Activated CD8-positive, alpha-beta memory T cell treated with anti-CD3 and anti-CD28 coated beads, Interleukin-2, amount 50 U/mL, for 24 hours (primary cell): ENCODE data around the gene ZNF132.
"Not testable (repeated sequence)": the region's sequence is repeated elsewhere in the genome, so short reads cannot be mapped to it uniquely, and the experiment has no call there.

Experiments used
- DNase-seq: peaks from one replicate; pipeline ENCODE4 v3.0.0-alpha.2; 2020; ENCODE audit errors: extremely low read depth

Gene ZNF132

GRCh38 chr19:58439576-58440554 is at the start of gene ZNF132:
Gene ZNF132 (minus strand): TSS chr19:58440153. CDS start chr19:58439821, 332 bp downstream.
- DNase-seq: peak; percentile 87

DNA sequence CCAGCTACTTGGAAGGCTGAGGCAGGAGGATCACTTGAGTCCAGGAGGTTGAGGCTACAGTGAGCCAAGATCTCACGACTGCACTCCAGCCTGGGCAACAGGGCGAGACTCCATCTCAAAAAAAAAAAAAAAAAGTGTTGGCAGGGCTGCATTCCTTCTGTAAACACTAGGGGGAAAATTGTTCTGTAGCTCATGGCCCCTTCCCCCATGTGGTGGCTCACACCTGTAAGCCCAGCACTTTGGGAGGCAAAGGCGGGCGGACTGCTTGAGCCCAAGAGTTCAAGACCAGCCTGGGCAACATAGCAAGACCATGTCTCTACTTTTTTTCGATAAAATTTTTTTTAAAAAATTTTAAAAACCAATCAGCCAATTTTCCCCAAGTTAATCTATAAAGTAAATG is 44.4 kb upstream of the ZNF132 start:
- not testable (repeated sequence) for DNase-seq

DNA sequence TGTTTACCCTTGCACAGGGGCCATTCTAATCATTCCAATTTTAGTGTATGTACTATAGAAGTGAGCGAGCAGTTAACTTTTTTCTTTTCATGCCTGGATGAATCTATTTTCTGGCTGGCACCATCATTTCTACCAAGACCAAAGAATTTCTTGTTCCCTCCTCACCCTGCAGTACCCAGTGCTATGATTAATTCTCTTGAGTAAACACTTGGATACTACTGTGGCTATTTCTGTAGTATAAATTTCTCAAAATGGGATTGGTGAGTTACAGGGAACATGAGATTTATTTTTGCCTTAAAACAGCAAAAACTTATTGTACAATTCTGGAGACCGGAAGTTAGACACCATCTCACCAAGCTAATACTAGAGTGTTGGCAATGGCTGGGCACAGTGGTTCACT is 43.8 kb upstream of the ZNF132 start:
- DNase-seq: no peak

- DNase-seq: no peak
These were observed 42.4 kb upstream of the ZNF132 start for GRCh38 chr19:58482372-58482771.

GRCh38 chr19:58480831-58481230 is 40.9 kb upstream of the ZNF132 start:
- DNase-seq: no peak

- DNase-seq: no peak
These were observed 40.5 kb upstream of the ZNF132 start for GRCh38 chr19:58480481-58480830.

DNA sequence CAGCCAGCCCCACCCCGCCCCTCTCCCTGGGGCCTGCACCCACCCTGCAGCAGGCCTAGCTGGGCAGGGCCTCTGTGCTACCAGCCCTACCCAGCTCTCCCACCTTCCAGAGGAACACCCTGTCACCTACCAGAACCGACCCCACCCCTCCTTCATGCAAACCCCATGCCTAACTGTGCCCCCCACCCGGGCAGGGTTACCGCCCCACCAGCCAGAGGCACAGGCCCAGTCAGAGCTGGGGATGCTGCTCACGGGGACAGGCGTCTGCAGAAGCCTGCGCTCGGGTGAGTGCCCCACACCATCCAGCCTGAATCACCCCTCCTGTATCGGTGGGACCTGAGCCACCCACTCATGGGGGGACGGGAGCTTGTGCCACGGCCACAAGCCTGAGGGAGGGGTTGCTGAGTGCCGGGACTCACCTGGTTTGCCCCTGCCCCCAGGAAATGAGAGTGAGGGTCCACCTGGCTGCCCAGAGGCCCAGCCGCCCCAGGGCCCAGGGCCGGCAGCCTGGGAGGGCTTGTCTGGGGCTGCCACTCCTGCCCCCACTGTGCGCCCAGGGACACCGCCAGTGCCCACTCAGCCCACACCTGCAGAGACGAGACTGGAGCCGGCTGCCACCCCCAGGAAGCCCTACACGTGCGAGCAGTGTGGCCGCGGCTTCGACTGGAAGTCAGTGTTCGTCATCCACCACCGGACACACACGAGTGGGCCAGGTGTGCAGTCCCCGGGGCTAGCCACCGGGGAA is 40.0 kb upstream of the ZNF132 start:
- DNase-seq: no peak

- DNase-seq: no peak
These were observed 39.4 kb upstream of the ZNF132 start for GRCh38 chr19:58479303-58479702.

- no peak for DNase-seq
These were observed 37.9 kb upstream of the ZNF132 start for GRCh38 chr19:58477871-58478270.

DNA sequence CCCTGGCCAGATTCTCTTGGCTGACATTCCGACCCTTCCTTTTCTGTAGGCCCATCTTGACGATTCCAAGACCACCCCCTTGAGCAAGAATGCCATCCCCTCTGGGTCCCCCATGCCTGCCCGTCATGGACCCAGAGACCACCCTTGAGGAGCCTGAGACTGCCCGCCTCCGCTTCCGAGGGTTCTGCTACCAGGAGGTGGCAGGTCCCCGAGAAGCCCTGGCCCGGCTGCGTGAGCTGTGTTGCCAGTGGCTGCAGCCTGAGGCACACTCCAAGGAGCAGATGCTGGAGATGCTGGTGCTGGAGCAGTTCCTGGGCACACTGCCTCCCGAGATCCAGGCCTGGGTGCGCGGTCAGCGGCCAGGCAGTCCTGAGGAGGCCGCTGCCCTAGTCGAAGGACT is 37.2 kb upstream of the ZNF132 start:
- no peak for DNase-seq

DNA sequence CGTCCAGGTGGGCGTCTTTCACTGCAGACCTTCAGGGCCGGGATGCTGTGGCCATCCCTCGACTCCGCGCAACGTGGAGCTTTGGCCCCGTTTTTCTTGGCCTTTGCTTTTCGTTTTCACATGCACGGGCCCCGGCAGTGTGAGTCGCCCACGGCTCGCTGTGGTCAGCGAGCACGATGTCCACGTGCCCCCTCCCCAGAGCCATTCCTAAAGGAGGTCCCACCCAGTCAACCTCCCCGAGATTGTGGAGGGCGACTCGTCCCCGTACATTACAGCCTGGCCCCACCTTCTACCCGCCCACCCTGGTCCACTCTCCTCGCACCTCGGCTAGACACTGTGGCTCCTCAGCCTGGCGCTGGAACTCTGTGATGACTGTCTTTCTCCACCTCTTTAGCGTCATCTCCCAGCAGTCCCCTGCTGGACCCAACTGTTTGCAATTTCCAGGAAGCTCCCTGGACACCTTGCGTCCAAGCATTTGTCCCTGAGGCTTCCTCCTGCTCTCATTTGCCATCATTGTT is 36.6 kb upstream of the ZNF132 start:
- no peak for DNase-seq

DNA sequence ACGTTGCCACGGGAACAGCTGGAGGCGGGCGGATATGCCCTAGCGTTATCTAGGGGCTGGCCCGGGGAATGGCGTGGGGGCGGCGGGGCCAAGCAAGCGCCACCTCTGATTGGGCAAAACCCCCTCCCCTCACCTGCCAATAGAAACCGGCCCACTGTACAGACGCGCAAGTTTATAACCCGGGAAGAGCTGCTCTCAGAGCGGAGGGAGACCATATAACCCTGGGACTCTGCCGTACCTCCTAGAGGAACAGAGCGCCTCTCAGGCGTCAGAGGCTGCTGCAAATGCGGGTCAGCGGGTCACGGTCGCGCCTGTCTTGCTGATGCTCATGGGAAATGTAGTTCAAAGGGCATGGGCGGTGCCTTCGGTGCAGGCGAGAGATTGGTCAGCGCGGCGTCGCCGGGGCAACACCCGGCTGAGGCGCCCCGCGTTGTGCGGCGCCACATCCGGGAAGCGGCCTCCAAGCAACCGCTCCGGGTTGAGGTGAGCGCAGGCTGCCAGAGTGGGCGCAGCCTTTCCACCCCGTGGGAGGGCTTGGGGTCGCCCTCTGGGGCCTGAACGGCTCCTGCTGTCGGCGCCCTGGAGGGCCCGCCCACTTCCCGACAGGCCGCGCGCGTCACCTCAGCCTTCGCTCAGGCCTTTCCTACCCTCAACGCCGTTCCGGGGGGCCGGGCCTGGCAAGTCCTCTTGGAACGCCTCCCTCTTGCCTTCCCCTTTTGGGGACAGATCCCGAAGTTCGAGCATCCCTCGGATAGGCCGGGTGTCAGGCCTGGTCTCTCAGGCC is 36.0 kb upstream of the ZNF132 start, which contains the start of gene ZNF446:
TSS of gene ZNF446 (plus strand) at position 639 of the 784 bp plus-strand sequence. CDS start 867 bp downstream, outside the sequence.
- DNase-seq: peak; percentile 86

DNA sequence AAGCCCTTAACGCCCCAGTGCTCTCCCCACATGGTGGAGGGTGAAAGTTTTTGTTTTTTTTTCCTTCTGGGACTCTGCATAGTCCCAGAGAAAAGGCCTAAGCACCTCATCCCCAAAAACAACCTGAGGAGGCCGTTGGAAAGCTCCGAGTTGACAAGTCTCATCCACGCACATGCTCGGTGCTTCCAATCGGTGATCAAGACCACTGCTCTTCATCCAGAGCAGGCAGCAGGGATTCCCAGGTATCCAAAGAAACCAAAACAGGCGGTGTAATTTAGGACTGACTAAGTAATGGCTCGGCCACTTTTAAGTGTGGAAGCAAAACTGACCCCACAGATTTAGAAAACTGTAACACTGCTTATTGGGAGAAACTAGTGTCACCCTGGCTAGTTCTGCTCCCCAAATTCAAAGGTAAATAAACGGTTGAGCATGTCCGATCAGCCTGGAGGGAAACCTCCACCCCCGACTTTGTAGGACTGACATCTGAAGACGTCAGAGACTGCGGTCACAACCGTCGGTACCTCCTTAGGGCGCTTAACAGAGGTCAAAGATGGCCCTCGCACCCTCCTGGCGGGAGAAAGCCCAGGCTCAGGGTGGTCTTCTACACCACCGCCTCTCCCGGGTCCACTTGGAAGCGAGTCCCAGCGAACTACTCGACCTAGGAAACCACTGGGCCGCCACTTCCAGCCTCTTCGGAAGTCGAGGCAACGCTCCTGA is 35.2 kb upstream of the ZNF132 start:
- DNase-seq: no peak

- no peak for DNase-seq
These were observed 34.5 kb upstream of the ZNF132 start for GRCh38 chr19:58474291-58474996.

- DNase-seq: no peak
These were observed 33.8 kb upstream of the ZNF132 start for GRCh38 chr19:58473775-58474174.

DNA sequence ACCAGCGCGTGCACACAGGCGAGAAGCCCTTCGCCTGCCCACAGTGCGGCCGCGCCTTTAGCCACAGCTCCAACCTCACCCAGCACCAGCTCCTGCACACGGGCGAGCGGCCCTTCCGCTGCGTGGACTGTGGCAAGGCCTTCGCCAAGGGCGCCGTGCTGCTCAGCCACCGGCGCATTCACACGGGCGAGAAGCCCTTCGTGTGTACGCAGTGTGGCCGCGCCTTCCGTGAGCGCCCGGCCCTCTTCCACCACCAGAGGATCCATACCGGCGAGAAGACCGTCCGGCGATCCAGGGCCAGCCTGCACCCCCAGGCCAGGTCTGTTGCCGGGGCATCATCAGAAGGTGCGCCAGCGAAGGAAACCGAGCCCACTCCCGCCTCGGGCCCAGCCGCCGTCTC is 31.8 kb upstream of the ZNF132 start:
- no peak for DNase-seq

GRCh38 chr19:58470837-58471543 is 31.0 kb upstream of the ZNF132 start:
- not testable (repeated sequence) for DNase-seq

- DNase-seq: no peak
These were observed 29.5 kb upstream of the ZNF132 start for GRCh38 chr19:58469241-58470013.
